Lower leg skin (tissue), 4 donors: ENCODE results near the gene RMC1. TPM values are rescaled to one million over a fixed set of nuclear protein-coding genes. Genes with fewer than 3 reads are reported as not detected.
A peak's percentile ranks its signal among the peaks of the same experiment; 100 is the strongest.

Source experiments
- DNase-seq, 2 donors: peaks; one replicate each; pipeline ENCODE4 v3.0.0-alpha.2; 2019; ENCODE audit warnings: low spot score in 2 of 2
- H3K4me3 ChIP-seq: fragments of 200-600 bp; sonication (generic); 2 replicates; pipeline ENCODE4 v1.5.1; 2017; ENCODE audit warnings: mild to moderate bottlenecking, low read depth; ENCODE audit not compliant: poor library complexity, severe bottlenecking
- CTCF ChIP-seq, 3 donors: fragments of 450-650 bp; IDR thresholded peaks; one replicate each; pipeline ENCODE4 v1.5.1; 2016; ENCODE audit warnings: antibody characterized with exemption in 3 of 3, mild to moderate bottlenecking in 3 of 3, moderate library complexity in 2 of 3
- POLR2A ChIP-seq, 2 donors: fragments of 450-650 bp; IDR thresholded peaks; one replicate each; pipeline ENCODE4 v1.6.1; 2016 to 2017; ENCODE audit warnings: antibody characterized with exemption in 2 of 2, mild to moderate bottlenecking in 1 of 2, moderate library complexity in 1 of 2
- WGBS, 2 donors: methylation state at CpG; one replicate each; pipeline ENCODE4 v1.1.5; 2018; 5-methylcytosine and 5-hydroxymethylcytosine counted together
- intact Hi-C: fragments of 100-400 bp; cut with DNase I; formaldehyde crosslinking; loops from one replicate; pipeline ENCODE4 v1.15.0; 2023; ENCODE audit warnings: low total_unique reads
- total RNA-seq, 4 donors: library from RNA; depleted of rRNA; stranded (reverse); fragments of >200 nt; gene quantifications; one replicate each; pipeline ENCODE4 v1.1.0, GENCODE V29; 2016

The RMC1 gene
- total RNA-seq, 4 donors from 2014 or later: 16.6 to 33.1 (median 25.4) TPM

GRCh38 chr18:23570912-23571504, 67.7 kb downstream of the RMC1 start:
- TF ChIP-seq POLR2A (IDR thresholded peaks at IDR 0.05) (no peak), CTCF (IDR thresholded peaks at IDR 0.05) (no peak)
- intact Hi-C loops: no loop called here
- H3K4me3 ChIP-seq: no peak overlapping the region
- WGBS, 2 donors: 89 to 94% methylated on average over 3 of the region's 3 CpGs
- DNase-seq: no peak

GRCh38 chr18:23572012-23572411, 68.7 kb downstream of the RMC1 start:
- intact Hi-C loops: no loop called here
- TF ChIP-seq POLR2A (IDR thresholded peaks at IDR 0.05): no peak
- TF ChIP-seq CTCF (IDR thresholded peaks at IDR 0.05): no peak
- no peak overlapping the region for H3K4me3 ChIP-seq
- peak in 1 of 2 donors; percentile 1 for DNase-seq
- WGBS, 2 donors: 77 to 87% methylated on average over 2 of the region's 2 CpGs

DNA sequence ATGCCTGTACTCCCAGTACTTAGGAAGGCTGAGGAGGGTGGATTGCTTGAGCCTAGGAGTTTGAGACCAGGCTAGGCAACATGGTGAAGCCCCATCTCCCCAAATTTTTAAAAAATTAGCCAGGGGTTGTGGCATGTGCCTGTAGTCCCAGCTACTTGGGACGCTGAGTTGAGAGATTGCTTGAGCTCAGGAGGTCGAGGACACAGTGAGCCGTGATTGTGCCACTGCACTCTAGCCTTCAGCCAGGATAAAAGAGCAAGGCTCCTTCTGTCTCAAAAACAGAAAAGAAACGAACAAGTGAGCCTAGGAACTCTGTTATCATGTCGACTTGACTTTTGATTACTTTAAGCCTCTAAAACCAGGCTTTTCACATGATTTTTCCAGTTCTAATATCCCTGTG, 69.3 kb downstream of the RMC1 start:
- DNase-seq: peak in 1 of 2 donors; percentile 18
- intact Hi-C loops: no loop called here
- TF ChIP-seq POLR2A (IDR thresholded peaks at IDR 0.05): no peak
- TF ChIP-seq CTCF (IDR thresholded peaks at IDR 0.05): no peak
- H3K4me3 ChIP-seq: no peak overlapping the region
- WGBS, 2 donors: 88 to 92% methylated on average over 5 of the region's 5 CpGs

- TF ChIP-seq CTCF (IDR thresholded peaks at IDR 0.05): no peak
- TF ChIP-seq POLR2A (IDR thresholded peaks at IDR 0.05): no peak
- H3K4me3 ChIP-seq: no peak overlapping the region
- no peak for DNase-seq
- intact Hi-C loops: no loop called here
- 94% methylated on average over 4 of the region's 4 CpGs for WGBS, 2 donors
Measured at GRCh38 chr18:23573020-23573419, 69.7 kb downstream of the RMC1 start.

GRCh38 chr18:23573626-23574431, 70.5 kb downstream of the RMC1 start:
- peak in 1 of 2 donors; percentile 82 for DNase-seq
- intact Hi-C loops: no loop called here
- TF ChIP-seq POLR2A (IDR thresholded peaks at IDR 0.05) (no peak), CTCF (IDR thresholded peaks at IDR 0.05) (no peak)
- WGBS, 2 donors: 59 to 61% methylated on average over 6 of the region's 6 CpGs
- no peak overlapping the region for H3K4me3 ChIP-seq
